H9 (cell line): ENCODE data around the gene NHS. TPM values are rescaled to one million over a fixed set of nuclear protein-coding genes. Genes with fewer than 3 reads are reported as not detected.

Experiments
- DNase-seq: peaks from one replicate; pipeline ENCODE4 v3.0.0-alpha.2; 2017
- H2AFZ ChIP-seq: one replicate; pipeline ENCODE4 v1.6.1; 2013; ENCODE audit warnings: mild to moderate bottlenecking, low read length, control low read depth, moderate library complexity
- H2AK5ac ChIP-seq: 2 replicates; pipeline ENCODE4 v1.6.1; 2013; ENCODE audit warnings: low read length, control low read depth, mixed read lengths; ENCODE audit not compliant: insufficient read length
- H2BK120ac ChIP-seq: one replicate; pipeline ENCODE4 v1.6.1; 2013; ENCODE audit warnings: low read depth, mild to moderate bottlenecking, low read length, control low read depth, inconsistent platforms; ENCODE audit not compliant: poor library complexity, severe bottlenecking
- H2BK12ac ChIP-seq: 2 replicates; pipeline ENCODE4 v1.6.1; 2013; ENCODE audit warnings: low read length, control low read depth, mixed read lengths, low read depth; ENCODE audit not compliant: insufficient read length
- H2BK15ac ChIP-seq: 2 replicates; pipeline ENCODE4 v1.6.1; 2013; ENCODE audit warnings: low read depth, low read length, control low read depth
- H2BK20ac ChIP-seq: one replicate; pipeline ENCODE4 v1.6.1; 2013; ENCODE audit warnings: low read depth, mild to moderate bottlenecking, low read length, control low read depth, inconsistent platforms; ENCODE audit not compliant: poor library complexity, severe bottlenecking
- H2BK5ac ChIP-seq: 2 replicates; pipeline ENCODE4 v1.6.1; 2013; ENCODE audit warnings: low read length, control low read depth, mixed read lengths; ENCODE audit not compliant: insufficient read length
- H3K14ac ChIP-seq: 2 replicates; pipeline ENCODE4 v1.6.1; 2013; ENCODE audit warnings: low read length, control low read depth; ENCODE audit not compliant: insufficient read depth
- H3K18ac ChIP-seq: 2 replicates; pipeline ENCODE4 v1.6.1; 2013; ENCODE audit warnings: low read depth, mild to moderate bottlenecking, mixed read lengths, low read length, control low read depth; ENCODE audit not compliant: insufficient read length
- H3K23ac ChIP-seq: 2 replicates; pipeline ENCODE4 v1.6.1; 2013; ENCODE audit warnings: low read length, control low read depth, mixed read lengths, low read depth; ENCODE audit not compliant: insufficient read length
- H3K23me2 ChIP-seq: 2 replicates; pipeline ENCODE4 v1.6.1; 2013; ENCODE audit warnings: low read depth, mild to moderate bottlenecking, mixed read lengths, low read length, control low read depth; ENCODE audit not compliant: insufficient read length, poor library complexity, severe bottlenecking
- H3K27ac ChIP-seq: 2 replicates; pipeline ENCODE4 v1.5.1; 2013; ENCODE audit warnings: low read length, control low read depth, mixed read lengths, low read depth; ENCODE audit not compliant: insufficient read length
- H3K27me3 ChIP-seq: 2 replicates; pipeline ENCODE4 v1.6.1; 2013; ENCODE audit warnings: low read length, control low read depth, inconsistent platforms; ENCODE audit not compliant: insufficient read depth
- H3K4ac ChIP-seq: 2 replicates; pipeline ENCODE4 v1.6.1; 2013; ENCODE audit warnings: low read depth, mild to moderate bottlenecking, control low read depth, inconsistent platforms, low read length, moderate library complexity
- H3K4me1 ChIP-seq: 2 replicates; pipeline ENCODE4 v1.6.1; 2013; ENCODE audit warnings: low read length, control low read depth, inconsistent platforms; ENCODE audit not compliant: insufficient read depth
- H3K4me2 ChIP-seq: 2 replicates; pipeline ENCODE4 v1.6.1; 2013; ENCODE audit warnings: low read length, control low read depth, mixed read lengths; ENCODE audit not compliant: insufficient read length, insufficient read depth
- H3K56ac ChIP-seq: 2 replicates; pipeline ENCODE4 v1.6.1; 2013; ENCODE audit warnings: low read depth, mild to moderate bottlenecking, mixed read lengths, low read length, control low read depth; ENCODE audit not compliant: insufficient read length
- H3K79me1 ChIP-seq: 2 replicates; pipeline ENCODE4 v1.6.1; 2013; ENCODE audit warnings: low read depth, mild to moderate bottlenecking, moderate library complexity, low read length, control low read depth, inconsistent platforms; ENCODE audit not compliant: insufficient read depth, poor library complexity, severe bottlenecking
- H3K79me2 ChIP-seq: 2 replicates; pipeline ENCODE4 v1.6.1; 2013; ENCODE audit warnings: low read length, control low read depth, inconsistent platforms; ENCODE audit not compliant: insufficient read depth
- H3K9ac ChIP-seq: 2 replicates; pipeline ENCODE4 v1.6.1; 2013; ENCODE audit warnings: low read length, control low read depth, mixed read lengths; ENCODE audit not compliant: insufficient read length; ENCODE audit errors: extremely low read depth
- H3K9me3 ChIP-seq: one replicate; pipeline ENCODE4 v1.6.1; 2013; ENCODE audit warnings: low read depth, low read length, inconsistent platforms; ENCODE audit not compliant: control insufficient read depth
- H3T11ph ChIP-seq: one replicate; pipeline ENCODE4 v1.6.1; 2013; ENCODE audit warnings: mild to moderate bottlenecking, low read length, control low read depth, inconsistent platforms
- H4K20me1 ChIP-seq: one replicate; pipeline ENCODE4 v1.6.1; 2013; ENCODE audit not compliant: control insufficient read depth, insufficient read length, insufficient read depth
- H4K5ac ChIP-seq: 2 replicates; pipeline ENCODE4 v1.6.1; 2013; ENCODE audit warnings: low read depth, mild to moderate bottlenecking, mixed read lengths, low read length, control low read depth; ENCODE audit not compliant: insufficient read length
- H4K8ac ChIP-seq: replicated peaks from 2 replicates; pipeline ENCODE4 v1.6.1; 2013; ENCODE audit warnings: low read length, control low read depth, mixed read lengths, low read depth; ENCODE audit not compliant: insufficient read length
- H4K91ac ChIP-seq: 2 replicates; pipeline ENCODE4 v1.6.1; 2013; ENCODE audit warnings: low read depth, mild to moderate bottlenecking, moderate library complexity, mixed read lengths, low read length, control low read depth; ENCODE audit not compliant: insufficient read length
- H3K27ac Mint-ChIP-seq, 3 experiments: 2 replicates in 2 of 3; 3 replicates in 1 of 3; pipeline ENCODE4 v1.8.0; 2020 to 2021; ENCODE audit warnings: mixed read lengths in 3 of 3, mild to moderate bottlenecking in 1 of 3, moderate library complexity in 1 of 3
- H3K27me3 Mint-ChIP-seq: 2 replicates; pipeline ENCODE4 v1.8.0; 2021; ENCODE audit warnings: low read depth, mild to moderate bottlenecking, moderate library complexity, mixed read lengths
- H3K36me3 Mint-ChIP-seq, 3 experiments: 2 replicates in 2 of 3; 3 replicates in 1 of 3; pipeline ENCODE4 v1.8.0; 2020 to 2021; ENCODE audit warnings: low read depth in 3 of 3, mixed read lengths in 3 of 3; ENCODE audit not compliant: insufficient read depth in 1 of 3
- H3K4me1 Mint-ChIP-seq, 2 experiments: 2 replicates each; pipeline ENCODE4 v1.8.0; 2020; ENCODE audit warnings: mixed read lengths in 2 of 2
- H3K4me3 Mint-ChIP-seq, 2 experiments: 2 replicates in 1 of 2; 3 replicates in 1 of 2; pipeline ENCODE4 v1.8.0; 2020 to 2021; ENCODE audit warnings: mild to moderate bottlenecking in 2 of 2, mixed read lengths in 2 of 2, moderate library complexity in 1 of 2
- H3K9me3 Mint-ChIP-seq, 2 experiments: 2 replicates in 1 of 2; 3 replicates in 1 of 2; pipeline ENCODE4 v1.8.0; 2020; ENCODE audit warnings: mild to moderate bottlenecking in 2 of 2, mixed read lengths in 2 of 2, moderate library complexity in 1 of 2
- WGBS: extraction: QIAGEN DNeasy Blood & Tissue Kit; methylation state at CpG from one replicate; pipeline ENCODE4 v1.1.7; 2013; ENCODE audit warnings: missing lambda C conversion rate, low lambda C conversion rate, mixed read lengths; ENCODE audit not compliant: insufficient read length; ENCODE audit errors: extremely low coverage; 5-methylcytosine and 5-hydroxymethylcytosine counted together
- total RNA-seq: library from RNA; stranded (reverse); gene quantifications from 2 replicates; pipeline ENCODE4 v1.2.1, GENCODE V29; 2021
- TF ChIP-seq, protein P1 (sequence below): fragments of 200-600 bp; sonication (generic); conservative IDR thresholded peaks from 3 replicates; pipeline ENCODE4 v1.8.0; 2021; ENCODE audit warnings: antibody characterized with exemption, mild to moderate bottlenecking

Gene NHS
- total RNA-seq, 1 experiment from 2014 or later, result 8.7 TPM

DNA sequence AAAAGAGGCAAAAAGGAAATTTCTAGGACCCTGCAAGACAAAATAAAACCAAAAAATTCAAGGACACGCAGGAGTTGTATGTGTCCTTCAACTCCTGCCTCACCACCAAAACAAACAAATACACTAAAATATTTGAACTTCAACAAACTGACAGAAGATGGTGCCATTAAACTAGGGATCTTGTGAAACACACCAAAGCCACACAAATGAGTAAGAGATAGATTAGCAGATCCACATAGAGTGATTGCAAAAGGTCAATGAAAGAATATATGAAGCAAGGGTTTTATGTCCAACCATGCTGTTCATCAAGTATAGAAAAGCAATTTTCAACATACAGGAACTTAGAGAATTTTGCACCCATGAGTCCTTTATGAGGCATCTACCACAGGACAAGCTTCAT, 322.2 kb downstream of the NHS start:
- WGBS, result no CpG with 5 or more reads among the region's 1 CpG
- no peak for DNase-seq

More for the DNA sequence above, 322.2 kb downstream of the NHS start:
- no peaks in the 10 kb centered on the region; the same call in 1 of the 2 replicates for H3K4me1 ChIP-seq
- H2BK5ac ChIP-seq, result no peak overlapping the region
- H3K56ac ChIP-seq, result no peak overlapping the region
- no peak overlapping the region for H2AFZ ChIP-seq
- H3K27ac Mint-ChIP-seq, result no peak overlapping the region
- no peaks in the 10 kb centered on the region for H3K79me1 ChIP-seq
- no peaks in the 10 kb centered on the region for H3K27me3 ChIP-seq
- no peak overlapping the region for H2AK5ac ChIP-seq
- H3K27me3 Mint-ChIP-seq, result no peaks in the 10 kb centered on the region
- TF ChIP-seq, protein P1, sequence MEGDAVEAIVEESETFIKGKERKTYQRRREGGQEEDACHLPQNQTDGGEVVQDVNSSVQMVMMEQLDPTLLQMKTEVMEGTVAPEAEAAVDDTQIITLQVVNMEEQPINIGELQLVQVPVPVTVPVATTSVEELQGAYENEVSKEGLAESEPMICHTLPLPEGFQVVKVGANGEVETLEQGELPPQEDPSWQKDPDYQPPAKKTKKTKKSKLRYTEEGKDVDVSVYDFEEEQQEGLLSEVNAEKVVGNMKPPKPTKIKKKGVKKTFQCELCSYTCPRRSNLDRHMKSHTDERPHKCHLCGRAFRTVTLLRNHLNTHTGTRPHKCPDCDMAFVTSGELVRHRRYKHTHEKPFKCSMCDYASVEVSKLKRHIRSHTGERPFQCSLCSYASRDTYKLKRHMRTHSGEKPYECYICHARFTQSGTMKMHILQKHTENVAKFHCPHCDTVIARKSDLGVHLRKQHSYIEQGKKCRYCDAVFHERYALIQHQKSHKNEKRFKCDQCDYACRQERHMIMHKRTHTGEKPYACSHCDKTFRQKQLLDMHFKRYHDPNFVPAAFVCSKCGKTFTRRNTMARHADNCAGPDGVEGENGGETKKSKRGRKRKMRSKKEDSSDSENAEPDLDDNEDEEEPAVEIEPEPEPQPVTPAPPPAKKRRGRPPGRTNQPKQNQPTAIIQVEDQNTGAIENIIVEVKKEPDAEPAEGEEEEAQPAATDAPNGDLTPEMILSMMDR, result peak; percentile 28; the same call in 2 of the 3 replicates
- H3K27ac ChIP-seq, result no peak overlapping the region
- no peak overlapping the region for H4K91ac ChIP-seq
- H3K23me2 ChIP-seq, result no peaks in the 10 kb centered on the region
- no peaks in the 10 kb centered on the region for H3K9me3 Mint-ChIP-seq
- no peak overlapping the region for H2BK120ac ChIP-seq
- H3K23ac ChIP-seq, result no peak overlapping the region
- H3K4me2 ChIP-seq, result no peak overlapping the region
- peaks cover 10% of the 10 kb centered on the region in 2 experiments; a peak in 3 of 4 replicates for H3K4me1 Mint-ChIP-seq
- no peak overlapping the region for H3K18ac ChIP-seq
- H3K79me2 ChIP-seq, result no peaks in the 10 kb centered on the region
- no peak overlapping the region for H2BK12ac ChIP-seq
- no peak overlapping the region for H3K4me3 Mint-ChIP-seq
- H3K14ac ChIP-seq, result no peak overlapping the region
- H2BK15ac ChIP-seq, result no peak overlapping the region
- H4K8ac ChIP-seq, result no peak overlapping the region
- no peaks in the 10 kb centered on the region for H3K9me3 ChIP-seq
- no peaks in the 10 kb centered on the region for H4K20me1 ChIP-seq
- no peak overlapping the region for H3T11ph ChIP-seq
- no peak overlapping the region for H4K5ac ChIP-seq
- H3K9ac ChIP-seq, result no peak overlapping the region
- H2BK20ac ChIP-seq, result no peak overlapping the region
- no peak overlapping the region for H3K4ac ChIP-seq
- H3K36me3 Mint-ChIP-seq, result no peaks in the 10 kb centered on the region
